ENCODE measurements around the gene SLC22A15. TPM values are rescaled to one million over a fixed set of nuclear protein-coding genes. Genes with fewer than 3 reads are reported as not detected.

SLC22A15 gene
- polyA plus RNA-seq, 1 donor from 2014 or later: 3.1 TPM

DNA sequence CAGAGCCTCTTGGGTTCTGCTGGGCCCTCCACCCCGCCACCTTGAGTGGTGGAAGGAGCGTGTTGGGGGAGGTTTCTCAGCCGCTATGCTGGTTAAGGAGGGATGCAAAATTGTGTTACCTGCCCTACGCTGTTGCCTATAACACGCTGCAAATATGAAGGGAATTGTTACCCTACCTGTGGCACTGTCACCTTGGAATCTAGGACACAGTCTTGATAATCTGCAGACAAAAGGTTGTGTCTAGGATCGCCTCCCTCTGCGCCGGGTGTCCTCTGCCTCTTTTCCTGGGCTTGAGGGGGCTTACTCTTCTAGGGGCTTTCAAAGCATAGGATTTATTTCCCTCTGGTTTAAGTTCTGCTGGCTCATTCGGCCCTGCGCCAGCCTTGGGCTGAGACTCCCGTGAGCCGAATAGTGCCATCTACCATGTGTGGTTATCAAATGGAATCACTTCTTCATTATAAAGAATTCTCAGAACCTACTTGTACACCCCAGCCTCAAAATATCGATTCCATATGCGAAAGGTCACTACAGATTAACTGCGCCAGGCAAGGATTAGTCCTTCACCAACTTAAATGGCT, 697 bp downstream of the SLC22A15 start:
- no peak overlapping the region for H2AFZ ChIP-seq (ENCODE audit: low read depth, low read length)
- H3K4me3 ChIP-seq (ENCODE audit: low read length): peak overlapping the region; percentile 63
- H3F3A ChIP-seq (ENCODE audit: insufficient read depth, low read length, poor library complexity, severe bottlenecking): no peaks in the 10 kb centered on the region
- H3K9me2 ChIP-seq (ENCODE audit: insufficient read depth, low read length): no peaks in the 10 kb centered on the region
- no peaks in the 10 kb centered on the region for H3K9me3 ChIP-seq (ENCODE audit: low read length)
- H3K4me2 ChIP-seq (ENCODE audit: low read length): no peak overlapping the region
- H3K36me3 ChIP-seq (ENCODE audit: insufficient read depth, low read length): no peaks in the 10 kb centered on the region
- no peak overlapping the region for H3K9ac ChIP-seq (ENCODE audit: low read length)
- no peaks in the 10 kb centered on the region for H4K20me1 ChIP-seq (ENCODE audit: insufficient read depth)
- no peaks in the 10 kb centered on the region for H3K79me2 ChIP-seq (replicated peaks; ENCODE audit: insufficient read depth, low read length)
- H3K27ac ChIP-seq (ENCODE audit: low read length): no peak overlapping the region
- no peak for TF ChIP-seq MXI1 (conservative IDR thresholded peaks at IDR 0.05; ENCODE audit: poor library complexity, severe bottlenecking)
- no peak for TF ChIP-seq RAD21 (conservative IDR thresholded peaks at IDR 0.05)
- TF ChIP-seq CTCF (IDR thresholded peaks at IDR 0.05; ENCODE audit: poor library complexity, severe bottlenecking): no peak
- no peak for TF ChIP-seq EP300 (conservative IDR thresholded peaks at IDR 0.05; ENCODE audit: poor library complexity, severe bottlenecking)
- no peak for TF ChIP-seq REST (IDR thresholded peaks at IDR 0.05; ENCODE audit: borderline replicate concordance)
- no peak for TF ChIP-seq EZH2 (IDR thresholded peaks at IDR 0.05; ENCODE audit: borderline replicate concordance, insufficient read depth, low read length, poor library complexity, severe bottlenecking)
- no peak for TF ChIP-seq TAF1 (IDR thresholded peaks at IDR 0.05; ENCODE audit: low read depth)
- no peak for TF ChIP-seq POLR2AphosphoS5 (IDR thresholded peaks at IDR 0.05)
- TF ChIP-seq SMC3 (conservative IDR thresholded peaks at IDR 0.05; ENCODE audit: poor library complexity): no peak
- H3K27me3 ChIP-seq (ENCODE audit: insufficient read depth, low read depth, low read length): peaks cover 21% of the 10 kb centered on the region

DNA sequence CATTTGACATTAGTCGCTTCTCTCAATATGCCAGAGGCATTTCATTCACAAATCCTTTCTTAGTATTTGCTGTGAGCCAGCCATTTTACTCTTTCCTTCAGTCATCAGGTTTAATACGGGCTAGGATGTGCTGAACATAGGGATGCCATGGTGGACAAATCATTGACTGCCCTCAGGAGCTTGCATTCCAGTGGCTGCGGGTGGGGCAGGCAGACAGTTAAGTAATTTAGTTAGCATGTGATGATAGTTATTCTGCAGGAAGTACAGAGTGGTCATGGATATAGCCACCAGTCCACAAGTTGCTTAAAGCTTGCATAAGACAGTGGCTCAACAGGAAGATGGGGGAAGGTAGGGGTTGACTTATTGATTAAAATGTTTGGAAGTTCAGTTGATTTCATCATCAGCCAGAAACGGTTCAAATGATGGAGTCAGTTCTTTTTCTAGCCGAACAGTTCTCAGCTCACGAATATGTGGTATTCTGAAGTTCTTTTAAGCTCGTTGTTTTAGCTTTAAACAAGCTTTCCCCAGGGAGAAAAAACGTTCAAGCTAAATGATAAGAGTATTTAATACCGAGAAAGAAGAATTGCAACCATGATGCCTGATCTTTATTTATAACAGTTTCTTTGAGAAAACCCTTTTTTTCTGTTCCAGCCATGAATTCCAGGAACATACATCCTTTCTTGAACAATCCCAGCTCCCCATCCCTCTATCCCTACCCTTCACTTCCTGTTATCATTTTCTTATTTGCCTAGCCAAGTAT, 1.4 kb downstream of the SLC22A15 start:
- H4K20me1 ChIP-seq (ENCODE audit: insufficient read depth): no peaks in the 10 kb centered on the region
- no peak overlapping the region for H3K4me2 ChIP-seq (ENCODE audit: low read length)
- no peak overlapping the region for H3K9ac ChIP-seq (ENCODE audit: low read length)
- H3K4me3 ChIP-seq (ENCODE audit: low read length): no peak overlapping the region
- no peaks in the 10 kb centered on the region for H3F3A ChIP-seq (ENCODE audit: insufficient read depth, low read length, poor library complexity, severe bottlenecking)
- H2AFZ ChIP-seq (ENCODE audit: low read depth, low read length): no peak overlapping the region
- H3K9me2 ChIP-seq (ENCODE audit: insufficient read depth, low read length): no peaks in the 10 kb centered on the region
- H3K27ac ChIP-seq (ENCODE audit: low read length): no peak overlapping the region
- H3K9me3 ChIP-seq (ENCODE audit: low read length): no peaks in the 10 kb centered on the region
- no peaks in the 10 kb centered on the region for H3K36me3 ChIP-seq (ENCODE audit: insufficient read depth, low read length)
- no peaks in the 10 kb centered on the region for H3K79me2 ChIP-seq (replicated peaks; ENCODE audit: insufficient read depth, low read length)
- no peak for TF ChIP-seq SMC3 (conservative IDR thresholded peaks at IDR 0.05; ENCODE audit: poor library complexity)
- no peak for TF ChIP-seq CTCF (IDR thresholded peaks at IDR 0.05; ENCODE audit: poor library complexity, severe bottlenecking)
- no peak for TF ChIP-seq EP300 (conservative IDR thresholded peaks at IDR 0.05; ENCODE audit: poor library complexity, severe bottlenecking)
- no peak for TF ChIP-seq EZH2 (IDR thresholded peaks at IDR 0.05; ENCODE audit: borderline replicate concordance, insufficient read depth, low read length, poor library complexity, severe bottlenecking)
- TF ChIP-seq TAF1 (IDR thresholded peaks at IDR 0.05; ENCODE audit: low read depth): no peak
- H3K27me3 ChIP-seq (ENCODE audit: insufficient read depth, low read depth, low read length): peaks cover 21% of the 10 kb centered on the region
